GM19438 (cell line): Measurements from ENCODE around the gene RBP5.

Experiments used
- ATAC-seq: cut with Tn5 transposase; IDR thresholded peaks from one replicate; pipeline ENCODE4 v1.9.1; 2021; ENCODE audit warnings: low read depth; ENCODE audit not compliant: unreplicated experiment

Gene RBP5

GRCh38 chr12:7079826-7080125 is 48.9 kb downstream of the RBP5 start:
- ATAC-seq, result no peak

- ATAC-seq, result no peak
These were observed 50.5 kb downstream of the RBP5 start for GRCh38 chr12:7078163-7078562.

GRCh38 chr12:7076493-7076892 is 52.2 kb downstream of the RBP5 start:
- ATAC-seq, result no peak

GRCh38 chr12:7075939-7076338 is 52.8 kb downstream of the RBP5 start:
- no peak for ATAC-seq

- no peak for ATAC-seq
These were observed 53.2 kb downstream of the RBP5 start for GRCh38 chr12:7075518-7075917.

- ATAC-seq, result no peak
These were observed 54.7 kb downstream of the RBP5 start for GRCh38 chr12:7073946-7074345.
